Urinary bladder (tissue), 4 donors: Measurements from ENCODE around the gene MED27. TPM values are rescaled to one million over a fixed set of nuclear protein-coding genes. Genes with fewer than 3 reads are reported as not detected.

ENCODE experiments used
- DNase-seq: peaks from one replicate; pipeline ENCODE4 v3.0.0-alpha.2; 2015; ENCODE audit errors: extremely low spot score
- H3K27ac ChIP-seq: one replicate; pipeline ENCODE4 v1.5.1; 2013; ENCODE audit warnings: low read depth, mild to moderate bottlenecking, moderate library complexity
- H3K36me3 ChIP-seq: one replicate; pipeline ENCODE4 v1.6.1; 2013; ENCODE audit warnings: mild to moderate bottlenecking, moderate library complexity; ENCODE audit not compliant: insufficient read depth
- H3K4me1 ChIP-seq: one replicate; pipeline ENCODE4 v1.6.1; 2013; ENCODE audit warnings: mild to moderate bottlenecking, moderate library complexity; ENCODE audit not compliant: insufficient read depth
- H3K4me3 ChIP-seq: one replicate; pipeline ENCODE4 v1.5.1; 2013; ENCODE audit warnings: low read depth, low read length
- WGBS: extraction: QIAGEN DNeasy Blood & Tissue Kit; methylation state at CpG from one replicate; pipeline ENCODE4 v1.1.7; 2013; 5-methylcytosine and 5-hydroxymethylcytosine counted together
- polyA plus RNA-seq: library from polyadenylated mRNA; stranded (reverse); fragments of 200-250 nt; gene quantifications from one replicate; pipeline ENCODE4 v1.2.3, GENCODE V29; 2013
- total RNA-seq: library from RNA; depleted of rRNA; stranded (reverse); fragments of >200 nt; gene quantifications from one replicate; pipeline ENCODE4 v1.2.3, GENCODE V29; 2014
- donor health status: healthy with polysubstance abuse.
- donor health status: healthy.

The MED27 gene
- total RNA-seq (7.7 TPM), polyA plus RNA-seq (26.6 TPM)

- under 1% methylated on average over 41 of the region's 41 CpGs for WGBS
- no peaks in the 10 kb centered on the region for H3K4me1 ChIP-seq
- peak within 1 kb of the TSS; percentile 83 for H3K4me3 ChIP-seq
- peak; percentile 85 for DNase-seq
- no peaks in the 10 kb centered on the region for H3K36me3 ChIP-seq
- H3K27ac ChIP-seq, result no peak within 1 kb of the TSS
Measured at GRCh38 chr9:132079391-132080091, at the start of gene MED27. MED27 (minus strand) TSS chr9:132079867; CDS start chr9:132079844, 23 bp downstream.

- 58% methylated on average over 15 of the region's 15 CpGs for WGBS
Measured at GRCh38 chr9:132127888-132128534, 48.3 kb upstream of the MED27 start.

DNA sequence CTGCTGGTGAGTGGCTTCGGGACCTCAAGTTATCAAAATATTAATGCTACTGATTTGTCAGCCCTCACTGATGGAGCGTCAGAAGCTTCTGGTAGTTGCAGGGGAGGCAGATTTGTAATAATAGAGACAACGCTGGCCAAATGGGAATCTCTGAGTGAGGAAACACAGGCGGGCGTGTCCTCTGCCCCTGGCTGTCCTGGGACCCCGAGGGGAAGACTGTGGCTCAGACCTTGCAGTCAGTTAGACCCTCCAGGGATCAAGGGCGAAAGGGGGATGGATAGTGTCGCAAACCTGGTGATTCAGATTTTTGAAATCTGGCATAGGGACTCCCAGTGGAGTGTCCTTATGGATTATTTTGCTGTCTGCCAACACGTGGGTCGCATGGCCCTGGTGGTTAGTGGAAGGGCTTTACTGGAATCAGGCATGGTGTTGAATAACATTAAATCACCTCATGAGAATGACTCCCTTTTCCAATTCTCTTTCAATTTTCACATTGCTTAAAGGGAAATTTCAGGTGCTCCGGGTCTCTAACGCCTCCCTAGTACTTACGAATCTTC is 47.1 kb upstream of the MED27 start:
- no peaks in the 10 kb centered on the region for H3K36me3 ChIP-seq
- H3K27ac ChIP-seq, result no peak overlapping the region
- WGBS, result 67% methylated on average over 13 of the region's 13 CpGs
- no peaks in the 10 kb centered on the region for H3K4me1 ChIP-seq
- no peak for DNase-seq
- no peak overlapping the region for H3K4me3 ChIP-seq

More at GRCh38 chr9:132127888-132128534, 48.3 kb upstream of the MED27 start:
- DNase-seq, result no peak
- no peak overlapping the region for H3K4me3 ChIP-seq
- H3K27ac ChIP-seq, result no peak overlapping the region
- no peaks in the 10 kb centered on the region for H3K36me3 ChIP-seq
- H3K4me1 ChIP-seq, result no peaks in the 10 kb centered on the region

DNA sequence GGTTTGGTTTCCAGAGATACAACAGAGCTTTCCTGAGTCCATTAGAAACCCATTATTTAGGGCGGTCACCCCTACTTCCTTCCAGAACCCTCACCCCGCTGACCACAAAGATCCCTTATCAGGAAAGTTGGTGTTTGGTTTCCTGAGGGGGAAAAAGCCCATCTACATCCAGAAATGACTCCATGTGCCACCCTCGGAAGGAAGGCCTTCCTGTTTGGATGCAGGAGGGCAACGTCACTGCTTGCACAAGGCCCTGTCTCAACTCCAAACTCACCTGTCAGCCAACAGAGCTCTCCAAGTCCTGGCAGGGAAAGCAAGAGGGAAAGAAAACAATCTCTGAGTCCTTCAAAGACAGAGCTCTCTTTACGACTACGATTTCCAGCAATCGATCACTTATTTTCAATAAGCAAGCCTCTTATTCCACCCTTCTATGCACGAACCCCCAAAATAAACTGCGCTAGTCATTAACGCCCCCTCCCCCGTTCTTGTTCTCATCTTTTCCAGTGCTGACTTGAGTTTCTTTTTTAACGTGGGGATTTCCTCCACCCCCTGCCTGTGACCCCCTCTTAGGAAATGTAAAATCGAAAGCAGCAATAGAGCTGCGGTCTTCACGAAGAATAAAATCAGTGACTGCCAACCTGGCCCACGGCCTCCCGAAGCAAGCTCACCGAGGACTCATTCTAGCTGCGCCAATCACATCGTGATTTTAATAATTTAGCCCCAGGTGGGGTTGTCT is 46.4 kb upstream of the MED27 start:
- Histone ChIP-seq H3K4me1 (no peaks in the 10 kb centered on the region), H3K27ac (no peak overlapping the region), H3K36me3 (no peaks in the 10 kb centered on the region), H3K4me3 (no peak overlapping the region)
- 53% methylated on average over 20 of the region's 20 CpGs for WGBS
- no peak for DNase-seq

DNA sequence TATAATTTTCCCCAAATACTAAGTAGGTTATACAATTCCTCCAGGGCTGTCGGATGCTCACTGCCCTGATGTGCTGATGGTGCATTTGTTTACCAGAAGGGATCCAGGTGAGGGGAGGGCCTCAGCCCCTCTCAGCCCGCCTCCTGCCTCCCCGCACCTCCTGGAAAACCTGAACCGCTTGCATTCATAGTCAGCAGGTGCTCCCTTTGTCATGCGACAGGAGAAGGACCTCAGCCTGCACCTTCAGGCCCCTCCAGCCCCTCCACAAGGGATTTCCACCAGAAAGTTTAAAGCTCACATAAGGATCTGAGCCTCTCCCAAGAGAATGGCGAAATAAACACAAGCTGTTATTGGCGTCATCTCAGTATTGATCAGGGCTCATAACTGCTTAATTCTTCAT is 45.7 kb upstream of the MED27 start:
- no peak for DNase-seq
- WGBS, result 34% methylated on average over 7 of the region's 7 CpGs
- Histone ChIP-seq H3K4me3 (no peak overlapping the region), H3K4me1 (no peaks in the 10 kb centered on the region), H3K36me3 (no peaks in the 10 kb centered on the region), H3K27ac (no peak overlapping the region)

DNA sequence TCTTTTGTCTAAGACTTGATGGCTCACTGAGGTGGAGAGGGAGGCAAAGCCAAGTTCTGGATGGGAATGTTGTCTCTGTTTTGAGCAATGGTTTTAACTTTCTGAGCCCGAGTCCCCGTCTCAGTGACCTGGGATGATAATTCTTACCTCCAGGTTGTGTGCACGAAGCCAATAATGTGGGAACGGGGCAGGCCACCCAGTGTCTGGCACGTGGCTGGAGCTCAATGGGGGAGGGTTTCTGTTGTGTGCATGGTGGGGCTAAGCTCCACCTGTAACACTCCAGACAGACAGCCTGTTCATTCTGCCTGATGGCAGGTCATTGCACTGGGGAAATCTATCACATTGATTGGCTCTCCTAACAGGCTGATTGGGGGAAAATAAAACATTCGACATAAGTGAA is 45.1 kb upstream of the MED27 start:
- no peaks in the 10 kb centered on the region for H3K36me3 ChIP-seq
- DNase-seq, result no peak
- 40% methylated on average over 6 of the region's 6 CpGs for WGBS
- no peaks in the 10 kb centered on the region for H3K4me1 ChIP-seq
- no peak overlapping the region for H3K4me3 ChIP-seq
- no peak overlapping the region for H3K27ac ChIP-seq

GRCh38 chr9:132121021-132121420 is 41.4 kb upstream of the MED27 start:
- WGBS, result 93% methylated on average over 2 of the region's 2 CpGs
- no peaks in the 10 kb centered on the region for H3K4me1 ChIP-seq

GRCh38 chr9:132117694-132118093 is 38.0 kb upstream of the MED27 start:
- WGBS, result 85% methylated on average over 3 of the region's 3 CpGs
- Histone ChIP-seq H3K4me3 (no peak overlapping the region), H3K27ac (no peak overlapping the region), H3K4me1 (no peaks in the 10 kb centered on the region), H3K36me3 (no peaks in the 10 kb centered on the region)
- no peak for DNase-seq

More at GRCh38 chr9:132121021-132121420, 41.4 kb upstream of the MED27 start:
- no peak for DNase-seq
- Histone ChIP-seq H3K36me3 (no peaks in the 10 kb centered on the region), H3K27ac (no peak overlapping the region), H3K4me3 (no peak overlapping the region)

DNA sequence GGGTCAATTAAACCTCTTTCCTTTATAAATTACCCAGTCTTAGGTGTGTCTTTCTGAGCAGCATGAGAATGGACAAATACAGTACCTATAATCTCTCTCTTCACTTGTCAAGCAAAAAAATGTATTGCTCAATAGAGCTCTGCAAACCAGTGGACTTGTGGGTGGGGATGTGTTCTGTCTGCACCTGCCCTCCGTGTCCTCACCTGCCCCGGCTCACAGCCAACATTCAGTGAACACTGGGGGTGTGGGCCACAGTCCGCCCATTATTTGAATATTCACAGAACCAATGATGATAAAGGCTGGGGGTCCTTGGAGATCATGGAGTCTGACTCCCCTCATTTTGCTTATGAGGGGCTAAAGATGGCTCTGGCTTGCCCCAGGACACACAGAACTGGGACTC is 36.9 kb upstream of the MED27 start:
- WGBS, result 79% methylated on average over 3 of the region's 3 CpGs
- H3K36me3 ChIP-seq, result no peaks in the 10 kb centered on the region
- no peak overlapping the region for H3K27ac ChIP-seq
- H3K4me3 ChIP-seq, result no peak overlapping the region
- H3K4me1 ChIP-seq, result no peaks in the 10 kb centered on the region
- no peak for DNase-seq

- DNase-seq, result no peak
- Histone ChIP-seq H3K4me3 (no peak overlapping the region), H3K4me1 (no peaks in the 10 kb centered on the region), H3K36me3 (no peaks in the 10 kb centered on the region), H3K27ac (no peak overlapping the region)
- 31% methylated on average over 18 of the region's 18 CpGs for WGBS
Measured at GRCh38 chr9:132114102-132114707, 34.5 kb upstream of the MED27 start.

- H3K4me1 ChIP-seq, result no peaks in the 10 kb centered on the region
- DNase-seq, result no peak
- H3K27ac ChIP-seq, result no peak overlapping the region
- 68% methylated on average over 5 of the region's 5 CpGs for WGBS
- no peaks in the 10 kb centered on the region for H3K36me3 ChIP-seq
- no peak overlapping the region for H3K4me3 ChIP-seq
Measured at GRCh38 chr9:132109291-132109690, 29.6 kb upstream of the MED27 start.

- 64% methylated on average over 7 of the region's 7 CpGs for WGBS
- H3K36me3 ChIP-seq, result no peaks in the 10 kb centered on the region
- no peak for DNase-seq
- no peak overlapping the region for H3K4me3 ChIP-seq
- no peaks in the 10 kb centered on the region for H3K4me1 ChIP-seq
- no peak overlapping the region for H3K27ac ChIP-seq
Measured at GRCh38 chr9:132108728-132109127, 29.1 kb upstream of the MED27 start.

DNA sequence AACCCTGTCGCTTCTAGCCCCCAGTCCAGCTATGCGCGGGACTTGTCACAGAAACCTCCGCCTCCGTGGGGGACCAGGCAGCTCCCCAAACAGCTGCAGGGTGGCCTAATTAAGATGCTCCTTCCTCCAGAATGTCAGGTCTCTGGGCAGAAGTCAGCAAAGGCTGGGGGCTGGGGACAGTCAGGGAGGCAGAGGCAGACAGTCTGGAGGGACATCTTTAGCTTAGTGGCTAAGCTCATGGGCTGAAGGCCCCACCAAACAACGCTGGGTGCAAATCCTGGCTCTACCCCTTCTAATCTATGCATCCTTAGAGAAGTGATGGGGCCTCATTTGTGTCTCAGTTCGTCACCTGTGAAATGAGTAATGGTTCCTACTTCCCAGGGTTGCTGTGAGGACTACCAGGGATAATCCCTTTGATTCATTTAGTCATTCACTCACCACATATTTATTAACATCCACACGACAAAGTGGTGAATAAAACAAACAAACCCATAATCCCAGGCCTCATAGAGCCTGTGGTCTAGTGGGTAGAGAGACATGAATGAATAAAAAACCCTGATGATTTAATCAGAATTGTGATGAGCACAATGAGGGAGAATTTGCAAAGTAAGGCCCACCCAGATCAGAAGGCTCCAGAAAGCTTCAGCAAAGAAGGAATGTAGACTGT is 20.2 kb upstream of the MED27 start:
- DNase-seq, result no peak
- no peak overlapping the region for H3K27ac ChIP-seq
- H3K4me1 ChIP-seq, result no peaks in the 10 kb centered on the region
- H3K36me3 ChIP-seq, result no peaks in the 10 kb centered on the region
- H3K4me3 ChIP-seq, result no peak overlapping the region
- WGBS, result 65% methylated on average over 8 of the region's 8 CpGs
